NCI-H2227 (cell line): ENCODE data around the gene RMDN2.

Experiments
- DNase-seq: peaks from one replicate; lab custom pipeline; 2025; ENCODE audit not compliant: unreplicated experiment; lab: John Stamatoyannopoulos, UW

RMDN2 gene

DNA sequence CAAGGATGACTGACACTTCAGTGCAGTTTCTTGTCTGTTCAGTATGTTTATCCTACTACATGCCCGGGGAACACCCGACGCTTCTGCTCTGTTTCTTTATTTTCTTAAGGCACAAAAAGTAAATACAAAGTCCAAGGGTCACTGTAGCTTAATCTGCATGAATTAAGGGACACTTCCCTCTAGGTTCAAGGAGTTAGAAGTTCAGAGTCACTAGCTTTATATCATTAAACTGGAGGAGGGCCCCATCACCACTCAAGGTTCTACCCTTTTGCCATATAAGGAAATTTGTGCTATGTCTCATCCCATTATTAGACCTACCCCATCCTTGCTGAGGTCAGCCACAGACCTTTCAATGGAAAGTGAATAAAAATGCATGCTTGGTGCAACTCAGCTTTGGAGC is 27.6 kb upstream of the RMDN2 start:
- no peak for DNase-seq

DNA sequence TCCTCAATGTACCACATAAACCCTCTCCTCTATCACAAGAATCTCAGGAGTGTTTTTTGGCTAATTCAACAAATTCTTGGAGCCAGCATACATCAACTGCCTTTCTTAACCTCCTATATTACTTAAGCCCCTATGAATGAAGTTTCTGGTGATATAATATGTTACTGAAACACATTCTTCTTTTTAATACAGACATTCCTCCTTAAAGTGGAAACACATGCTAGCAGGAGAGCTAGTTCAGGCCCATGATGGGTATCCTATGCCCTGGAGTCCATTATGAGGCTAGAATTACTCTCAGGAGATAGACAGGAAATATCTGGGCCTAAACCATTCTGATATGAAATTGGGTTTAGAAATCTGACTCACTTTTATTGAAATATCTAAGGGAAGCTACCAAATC is 26.6 kb upstream of the RMDN2 start:
- no peak for DNase-seq

- DNase-seq: no peak
These were observed 22.1 kb upstream of the RMDN2 start for GRCh38 chr2:37902991-37903390.

DNA sequence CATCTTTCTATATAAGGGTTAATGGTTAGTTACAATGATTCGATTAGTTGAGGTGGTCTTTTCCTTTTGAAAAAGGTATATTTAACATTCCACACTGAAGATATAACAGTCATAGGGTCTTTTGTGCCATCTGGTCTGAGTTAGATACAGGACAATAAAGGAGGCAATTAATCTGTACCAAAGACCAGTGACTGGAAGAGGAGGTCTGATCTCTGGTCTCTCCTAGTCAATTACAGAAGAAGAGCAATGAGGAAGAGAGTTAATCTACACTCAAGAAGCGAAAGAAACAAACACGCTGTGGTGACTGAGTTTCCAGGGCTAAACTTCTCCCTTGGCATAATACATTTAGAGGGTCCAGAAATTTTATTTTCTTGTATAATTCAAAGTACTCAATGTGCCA is 20.7 kb upstream of the RMDN2 start:
- DNase-seq: no peak

DNA sequence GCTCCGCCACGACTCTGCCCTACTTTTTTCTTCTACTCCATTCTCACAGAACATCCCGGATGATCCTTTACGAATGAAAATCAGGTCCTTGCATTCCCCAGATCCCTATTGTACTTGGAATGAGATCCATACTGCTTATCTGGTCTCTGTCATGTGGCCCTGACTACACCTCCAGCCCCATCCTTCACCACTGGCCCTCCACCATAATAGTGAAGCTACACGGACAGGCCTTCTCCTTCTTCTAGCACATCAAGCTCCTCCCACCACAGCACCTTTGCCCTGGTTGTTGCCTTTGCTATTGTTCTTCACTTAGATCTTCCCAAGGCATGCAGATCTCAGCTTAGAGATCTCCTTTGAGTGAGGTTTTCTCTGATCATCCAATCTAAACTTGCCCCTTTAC is 20.1 kb upstream of the RMDN2 start:
- no peak for DNase-seq

GRCh38 chr2:37906131-37906530 is 19.0 kb upstream of the RMDN2 start:
- DNase-seq: no peak

- no peak for DNase-seq
These were observed 17.4 kb upstream of the RMDN2 start for GRCh38 chr2:37907501-37908225.

- DNase-seq: no peak
These were observed 13.7 kb upstream of the RMDN2 start for GRCh38 chr2:37911296-37911873.

GRCh38 chr2:37912056-37912455 is 13.0 kb upstream of the RMDN2 start:
- no peak for DNase-seq

GRCh38 chr2:37912616-37913015 is 12.5 kb upstream of the RMDN2 start:
- no peak for DNase-seq

- no peak for DNase-seq
These were observed 10.7 kb upstream of the RMDN2 start for GRCh38 chr2:37914340-37914739.

GRCh38 chr2:37915773-37916172 is 9.3 kb upstream of the RMDN2 start:
- DNase-seq: no peak

- DNase-seq: no peak
These were observed 8.5 kb upstream of the RMDN2 start for GRCh38 chr2:37916512-37917082.

DNA sequence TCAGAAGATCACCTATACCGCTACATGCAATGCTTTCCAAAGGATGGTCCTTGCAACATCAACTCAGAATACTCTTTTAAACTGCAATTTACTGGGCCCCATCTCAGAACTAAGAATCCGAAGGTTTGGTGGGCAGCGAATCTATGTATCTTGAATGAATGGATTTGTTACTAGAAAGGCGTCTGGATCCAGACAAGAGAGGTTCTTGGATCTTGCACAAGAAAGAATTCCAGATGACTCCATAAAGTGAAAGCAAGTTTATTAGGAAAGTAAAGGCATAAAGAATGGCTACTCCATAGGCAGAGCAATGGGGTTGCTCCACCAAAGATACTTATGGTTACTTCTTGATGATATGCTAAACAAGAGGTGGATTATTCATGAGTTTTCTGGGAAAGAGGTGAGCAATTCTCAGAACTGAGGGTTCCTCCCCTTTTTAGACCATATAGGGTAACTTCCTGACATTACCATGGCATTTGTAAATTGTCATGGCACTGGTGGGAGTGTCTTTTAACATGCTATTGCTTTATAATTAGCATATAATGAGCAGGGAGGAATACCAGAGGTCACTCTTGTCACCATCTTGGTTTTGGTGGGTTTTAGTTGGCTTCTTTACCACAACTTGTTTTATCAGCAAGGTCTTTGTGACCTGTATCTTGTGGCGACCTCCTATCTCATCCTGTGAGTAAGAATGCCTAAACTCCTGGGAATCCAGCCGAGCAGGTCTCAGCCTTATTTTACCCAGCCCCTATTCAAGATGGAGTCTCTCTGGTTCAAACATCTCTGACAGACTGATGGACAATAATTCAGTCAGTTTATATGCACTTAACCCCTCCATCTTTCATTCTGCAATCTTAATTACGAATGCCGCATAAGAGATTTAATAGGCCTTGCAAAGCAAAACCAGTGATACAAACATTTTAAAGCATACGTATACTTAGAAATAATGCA is 7.5 kb upstream of the RMDN2 start:
- DNase-seq: no peak

DNA sequence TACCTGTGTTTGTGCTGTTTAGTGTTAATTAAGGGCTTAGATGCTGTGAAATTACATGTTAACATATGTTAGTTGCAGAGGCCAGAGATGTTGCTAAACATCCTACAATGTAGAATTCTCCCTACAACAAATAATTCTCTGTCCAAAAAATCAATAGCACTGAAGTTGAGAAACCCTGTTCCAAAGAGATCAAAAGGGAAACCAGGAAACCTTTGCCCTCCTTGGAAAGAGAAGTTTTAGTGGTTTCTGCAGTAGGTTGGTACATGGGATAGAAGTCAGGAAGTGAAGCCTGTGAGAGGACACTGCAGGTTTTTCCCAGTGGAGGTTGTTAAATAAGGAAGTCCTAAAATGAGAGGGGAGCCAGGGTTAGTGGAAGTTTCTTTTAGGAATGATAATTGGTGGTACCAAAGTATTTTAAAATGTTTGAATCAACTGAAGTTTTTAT is 6.3 kb upstream of the RMDN2 start:
- DNase-seq: no peak

DNA sequence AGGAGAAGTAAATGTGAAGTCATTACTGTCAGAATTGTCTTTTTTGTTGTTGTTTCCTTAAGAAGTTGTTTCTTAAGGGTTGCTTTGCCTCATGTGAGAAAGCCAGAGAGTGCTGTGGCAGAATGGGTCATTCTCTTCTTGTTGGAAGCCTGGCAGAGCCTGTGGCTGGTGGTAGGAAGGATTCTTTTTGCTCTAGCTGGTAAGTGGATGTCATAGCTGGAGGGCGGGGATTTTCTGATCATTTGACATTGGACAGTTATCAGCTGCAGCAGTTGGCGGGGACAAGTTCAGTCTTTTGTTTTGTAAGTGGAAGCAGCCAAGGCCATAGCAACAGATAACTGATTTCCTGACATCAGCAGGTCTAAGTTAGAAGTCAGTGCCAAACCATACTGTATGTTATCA is 5.5 kb upstream of the RMDN2 start:
- no peak for DNase-seq

DNA sequence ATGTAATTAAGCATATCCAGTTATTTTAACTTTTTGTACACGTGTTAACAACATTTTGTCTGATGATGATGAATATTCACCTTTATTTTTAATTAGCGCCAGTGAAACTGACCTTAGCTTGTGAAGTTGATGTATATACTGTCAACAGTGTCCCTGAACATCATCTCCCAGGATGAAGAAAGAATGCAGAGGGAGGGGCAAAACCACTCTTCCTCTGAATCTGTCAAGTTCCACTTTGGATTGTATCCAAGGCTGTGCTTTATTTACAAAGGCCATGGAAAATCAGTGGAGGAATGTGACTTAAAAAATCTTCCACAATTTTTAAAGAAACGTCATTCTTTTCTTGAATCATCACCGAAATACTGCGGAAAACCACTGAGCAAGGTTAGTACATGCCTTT is 4.5 kb upstream of the RMDN2 start:
- DNase-seq: no peak

- no peak for DNase-seq
These were observed 3.3 kb upstream of the RMDN2 start for GRCh38 chr2:37921781-37922180.

DNA sequence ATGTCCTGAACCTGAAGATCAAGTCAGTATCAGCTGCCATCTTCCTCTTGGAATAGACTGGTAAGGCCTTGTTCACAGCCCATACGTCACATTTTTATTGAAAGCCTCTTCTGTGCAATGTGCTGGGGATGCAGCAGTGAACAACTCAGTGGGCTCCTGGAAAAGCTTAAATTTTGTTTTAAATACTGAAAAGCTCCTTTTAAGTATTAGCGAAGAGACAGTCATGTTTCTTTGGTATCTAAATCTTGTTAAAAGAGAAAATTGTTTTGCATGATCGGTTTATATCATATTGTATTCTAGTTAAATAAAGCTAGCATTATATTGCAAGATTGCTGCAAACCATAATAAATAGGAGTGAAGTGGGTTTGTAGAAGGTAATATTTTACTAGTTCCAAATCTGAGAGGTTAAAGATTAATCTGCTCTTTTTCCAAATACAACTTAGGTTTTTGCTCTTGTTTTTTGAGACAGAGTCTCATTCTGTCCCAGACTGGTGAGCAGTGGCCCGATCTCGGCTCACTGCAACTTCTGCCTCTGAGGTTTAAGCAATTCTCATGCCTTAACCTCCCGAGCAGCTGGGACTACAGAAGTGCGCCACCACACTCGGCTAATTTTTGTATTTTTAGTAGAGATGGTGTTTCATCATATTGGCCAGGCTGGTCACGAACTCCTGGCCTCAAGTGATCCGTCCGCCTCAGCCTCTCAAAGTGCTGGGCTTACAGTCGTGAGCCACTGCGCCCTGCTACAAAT is 1.6 kb upstream of the RMDN2 start:
- DNase-seq: no peak

GRCh38 chr2:37926635-37927034 is 1.5 kb downstream of the RMDN2 start:
- no peak for DNase-seq

DNA sequence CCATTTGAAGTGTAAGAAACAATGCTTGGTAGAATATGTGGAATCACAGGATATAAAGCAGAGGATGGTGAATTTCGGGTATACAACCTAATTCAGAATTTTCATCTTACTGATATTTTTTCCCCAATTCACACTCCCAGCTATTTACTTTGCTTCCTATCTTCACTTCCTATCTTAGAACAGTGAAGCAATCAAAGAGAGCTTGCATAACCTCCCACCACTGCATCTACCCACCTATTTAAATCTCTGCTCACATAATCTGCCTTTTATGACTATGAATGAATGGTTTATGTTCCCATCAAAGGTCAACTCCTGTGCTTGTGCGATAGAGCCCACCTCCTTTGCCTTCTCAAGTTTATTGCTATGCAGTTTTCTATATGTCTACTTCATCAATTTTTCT is 3.3 kb downstream of the RMDN2 start:
- DNase-seq: no peak
